ENCODE measurements around the gene PRDM10.
A peak's percentile ranks its signal among the peaks of the same experiment; 100 is the strongest.

Gene PRDM10

DNA sequence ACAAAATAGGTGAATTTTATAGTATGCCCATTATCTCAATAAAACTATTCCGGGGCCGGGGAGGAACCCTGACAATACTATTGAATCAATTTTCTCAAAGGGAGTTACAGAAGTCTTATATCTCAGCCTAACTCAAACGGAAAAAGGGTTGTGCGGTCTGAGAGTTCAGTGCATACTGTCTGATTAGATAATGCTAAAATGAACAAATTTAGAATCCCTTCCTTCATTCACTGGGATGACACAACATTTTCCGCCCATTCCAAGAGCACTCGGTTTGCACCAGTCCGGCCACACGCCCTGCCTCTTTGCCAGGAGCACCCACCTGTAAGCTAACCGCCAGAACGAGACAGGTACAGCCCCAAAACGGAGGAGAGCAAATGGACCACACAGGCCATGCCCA lies 57.3 kb downstream of the PRDM10 start:
- no peak for DNase-seq (ENCODE audit: low read depth)

DNA sequence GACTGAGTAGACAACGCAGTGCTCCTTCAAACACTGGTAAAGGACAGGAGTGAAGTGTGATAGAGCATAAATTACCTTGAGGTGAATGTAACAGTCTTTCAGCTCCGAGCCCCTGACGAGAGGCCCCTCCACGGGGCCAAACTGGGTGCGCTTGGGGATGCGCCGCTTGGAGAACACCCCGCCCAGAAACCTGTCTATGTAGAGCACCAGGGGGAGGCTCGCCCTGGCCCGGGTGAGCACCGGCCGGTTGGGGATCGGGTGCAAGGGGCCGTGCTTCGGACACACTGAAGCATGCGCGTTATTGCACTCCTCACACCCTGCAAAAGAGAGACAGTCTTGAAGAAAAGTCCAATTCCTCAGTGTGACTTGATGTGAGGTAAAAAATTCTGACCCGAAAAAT lies 57.9 kb downstream of the PRDM10 start:
- DNase-seq (ENCODE audit: low read depth): no peak

DNA sequence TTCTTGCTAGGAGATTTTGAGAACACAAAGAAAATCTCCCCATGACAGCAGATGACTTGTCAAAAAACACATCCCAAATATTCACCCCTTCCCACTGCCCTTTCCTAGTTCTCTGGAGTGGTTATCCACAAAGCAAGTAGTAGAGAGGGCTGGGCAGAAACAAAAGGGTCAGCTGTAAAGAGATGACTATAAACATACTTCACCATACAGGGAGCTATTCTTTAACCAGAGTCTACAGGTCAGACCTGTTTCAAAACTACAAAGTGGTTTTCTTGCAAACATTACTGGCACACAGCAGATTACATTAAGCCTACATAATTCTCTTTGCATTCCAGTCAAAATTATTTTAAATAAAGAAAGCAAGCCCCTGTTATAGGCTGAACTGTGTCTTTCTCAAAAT lies 59.6 kb downstream of the PRDM10 start:
- peak; percentile 22 for DNase-seq (ENCODE audit: low read depth)

DNA sequence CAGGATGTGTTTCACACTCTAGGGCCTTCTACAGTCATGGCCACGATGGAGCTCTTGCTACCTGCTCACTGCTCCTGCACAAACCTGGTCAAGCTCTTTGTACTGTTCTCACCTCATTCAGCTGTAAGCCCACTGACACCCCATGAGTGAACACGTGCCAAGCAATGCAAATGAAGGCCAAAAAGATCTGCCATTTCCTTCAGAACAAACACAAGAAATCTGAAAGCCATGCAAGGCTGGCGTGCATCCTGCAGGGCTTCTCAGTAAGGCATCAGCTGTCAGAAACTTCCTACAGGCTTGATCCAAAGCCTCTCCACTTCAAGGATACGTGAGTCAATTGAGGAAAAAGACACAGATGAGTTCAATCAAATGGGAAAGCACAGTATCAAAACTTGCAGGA lies 63.1 kb downstream of the PRDM10 start:
- no peak for DNase-seq (ENCODE audit: low read depth)

DNA sequence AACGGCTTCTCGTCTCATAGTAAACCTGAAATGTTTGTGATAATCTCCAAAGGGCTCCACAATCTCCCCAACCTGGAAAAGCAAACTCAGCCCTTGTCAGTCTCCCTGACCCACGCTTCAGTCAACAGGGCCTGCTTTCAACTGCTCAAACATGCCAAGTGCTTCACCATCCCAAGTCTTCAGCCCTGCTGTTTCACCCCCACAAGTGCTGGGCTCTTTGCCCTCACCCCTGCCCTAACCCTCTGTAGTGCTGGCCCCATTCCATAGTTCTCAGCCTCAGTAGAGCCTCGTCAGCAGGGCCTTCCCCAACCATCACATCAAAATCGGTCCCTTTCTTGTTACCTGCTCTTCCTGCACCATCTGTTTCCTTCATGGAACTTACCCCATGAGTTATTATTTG lies 63.9 kb downstream of the PRDM10 start:
- no peak for DNase-seq (ENCODE audit: low read depth)

DNA sequence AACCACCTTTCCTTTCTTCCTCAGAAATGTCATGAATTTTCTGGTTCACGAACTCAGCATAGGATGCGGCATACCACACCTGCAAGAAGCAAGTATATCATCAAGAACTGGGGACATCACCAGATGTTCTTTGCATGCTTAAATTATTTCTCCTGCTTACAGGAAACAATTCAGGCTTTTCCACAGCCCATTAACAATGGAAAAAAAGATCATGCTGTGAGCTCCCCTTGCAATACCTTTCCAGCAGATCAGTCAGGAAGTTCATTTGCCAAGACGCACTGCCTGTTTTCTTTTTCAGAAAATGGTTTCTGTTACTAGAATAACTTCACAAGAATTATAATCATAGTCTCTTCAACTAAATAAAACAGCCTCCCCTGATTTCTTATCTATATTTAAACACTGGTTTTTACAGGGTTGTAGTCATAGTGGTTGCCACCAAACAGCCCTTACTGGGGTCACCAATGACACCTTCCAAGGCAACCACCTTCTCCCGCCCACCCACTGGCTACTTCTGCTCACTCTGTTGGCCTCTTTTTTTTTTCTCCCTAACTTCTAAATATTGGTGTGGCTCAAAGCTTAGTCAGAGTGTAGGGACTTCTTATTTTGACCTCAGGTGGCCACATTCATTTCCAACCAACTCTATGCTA lies 64.9 kb downstream of the PRDM10 start:
- no peak for DNase-seq (ENCODE audit: low read depth)

DNA sequence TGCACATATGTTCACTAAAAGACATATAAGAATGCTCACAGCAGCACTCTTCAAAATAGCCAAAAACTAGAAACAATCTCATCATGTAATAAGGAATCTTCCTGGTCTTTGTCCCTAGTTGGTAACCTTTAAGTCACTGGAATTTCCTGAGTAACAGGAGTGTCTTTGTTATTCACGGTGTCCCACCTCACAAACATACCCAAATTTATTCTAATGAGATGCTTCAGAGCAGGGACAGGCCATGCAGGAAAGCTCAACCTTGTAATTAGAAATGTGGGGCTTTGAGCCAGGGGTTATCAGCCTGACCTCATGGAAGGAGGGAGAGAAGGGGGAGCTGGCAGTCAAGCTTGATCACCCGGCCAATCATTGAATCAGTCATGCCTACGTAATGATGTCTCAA lies 66.9 kb downstream of the PRDM10 start:
- DNase-seq (ENCODE audit: low read depth): no peak

DNA sequence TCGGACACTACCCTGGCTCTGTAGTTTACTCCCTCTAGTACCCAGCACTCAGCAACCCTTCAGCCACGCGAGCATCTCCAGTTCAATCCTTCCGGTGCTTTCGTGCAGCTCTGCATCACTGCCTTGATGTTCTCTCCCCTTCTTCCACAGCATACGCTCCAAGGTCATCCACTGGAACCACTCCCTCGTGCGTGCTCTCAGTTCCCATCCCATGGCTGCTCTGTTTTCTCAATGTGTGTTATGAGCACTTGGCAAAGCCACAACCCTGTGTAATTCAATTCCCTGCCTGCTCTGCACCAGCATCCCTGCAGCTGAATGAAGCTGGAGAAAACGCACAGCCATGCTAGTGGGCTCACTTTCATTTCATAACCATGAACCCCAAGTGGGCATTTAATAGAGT lies 68.7 kb downstream of the PRDM10 start:
- no peak for DNase-seq (ENCODE audit: low read depth)

DNA sequence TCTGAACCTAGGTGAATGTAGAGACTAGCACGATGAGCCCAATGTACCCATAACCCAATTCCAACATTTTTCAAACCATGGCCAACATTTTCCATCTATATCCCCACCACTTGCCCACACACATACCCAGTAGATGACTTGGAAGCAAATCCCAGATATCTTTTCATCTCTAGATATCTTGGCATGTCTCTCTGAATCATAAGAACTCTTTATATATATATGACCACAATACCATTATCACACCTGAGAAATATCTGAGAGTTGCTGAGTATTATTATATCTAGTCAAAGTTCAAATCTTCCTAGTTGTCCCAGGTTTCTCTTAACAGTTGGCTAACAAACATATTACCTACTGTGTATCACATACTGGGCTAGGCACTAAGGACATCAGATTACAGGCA lies 69.4 kb downstream of the PRDM10 start:
- DNase-seq (ENCODE audit: low read depth): no peak

DNA sequence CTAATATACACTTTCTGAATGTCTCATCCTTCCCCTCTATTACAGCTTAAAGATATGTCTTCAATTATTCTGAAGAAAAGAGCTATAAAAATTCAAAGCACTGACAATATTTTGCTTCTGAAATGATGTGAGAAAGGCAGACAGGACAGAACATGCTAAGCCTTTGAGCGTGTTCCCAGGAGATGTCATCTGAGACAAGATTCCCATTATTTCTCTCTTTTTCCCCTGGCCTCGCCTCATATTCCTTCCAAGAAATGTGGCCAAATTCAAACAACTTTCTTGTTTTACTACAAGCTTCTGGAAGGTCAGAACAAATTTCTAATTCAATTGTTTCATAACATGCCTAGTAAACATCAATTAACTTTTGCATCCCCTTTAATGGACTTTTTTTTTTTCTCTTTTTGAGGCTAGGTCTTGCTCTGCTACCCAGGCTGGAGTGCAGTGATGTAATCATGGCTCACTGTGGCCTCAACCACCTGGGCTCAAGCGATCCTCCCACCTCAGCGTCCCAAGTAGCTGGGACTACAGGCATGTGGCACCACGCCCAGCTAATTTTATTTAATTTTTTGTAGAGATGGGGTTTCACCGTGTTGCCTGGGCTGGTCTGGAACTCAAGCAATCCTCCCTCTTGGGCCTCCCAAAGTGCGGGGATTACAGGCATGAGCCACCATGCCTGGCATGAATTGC lies 70.1 kb downstream of the PRDM10 start:
- DNase-seq (ENCODE audit: low read depth): no peak

DNA sequence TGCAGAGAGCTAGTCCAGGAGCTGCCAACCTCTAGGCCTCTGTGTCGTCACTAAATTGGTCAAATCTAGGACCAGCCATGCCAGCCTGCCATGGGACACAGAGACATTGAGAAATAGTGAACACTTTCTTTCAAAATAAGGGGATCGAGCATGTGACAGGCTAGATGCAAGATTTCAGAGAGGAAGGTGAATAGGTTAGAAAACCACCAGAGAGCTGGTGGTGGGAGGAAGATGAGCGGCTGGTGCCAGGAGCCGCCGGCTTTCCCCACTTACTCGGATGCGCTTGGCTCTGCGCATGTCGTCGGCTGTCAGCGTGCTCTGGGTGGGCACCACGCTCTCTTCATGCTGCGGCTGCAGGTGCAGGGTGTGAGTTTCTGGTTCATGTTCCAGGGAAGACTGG lies 71.9 kb downstream of the PRDM10 start:
- DNase-seq (ENCODE audit: low read depth): no peak

DNA sequence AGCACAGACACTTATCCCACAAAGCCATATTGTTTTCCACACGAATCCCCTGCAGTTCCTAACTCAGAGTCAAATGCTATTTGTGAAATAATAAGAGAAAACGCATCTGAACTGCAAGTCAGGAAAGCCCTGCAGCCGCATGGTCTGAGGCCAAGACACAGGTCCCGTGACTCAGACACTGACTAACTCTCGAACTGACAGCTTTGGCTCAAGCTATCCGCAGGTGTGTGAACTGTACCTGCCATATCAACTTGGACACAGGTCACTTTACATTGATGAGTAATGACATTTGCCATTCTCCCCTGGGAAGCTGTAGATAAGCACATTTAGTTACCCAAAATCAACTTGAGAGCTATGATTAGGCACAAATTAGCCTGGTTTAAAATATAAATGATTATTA lies 72.3 kb downstream of the PRDM10 start:
- no peak for DNase-seq (ENCODE audit: low read depth)

DNA sequence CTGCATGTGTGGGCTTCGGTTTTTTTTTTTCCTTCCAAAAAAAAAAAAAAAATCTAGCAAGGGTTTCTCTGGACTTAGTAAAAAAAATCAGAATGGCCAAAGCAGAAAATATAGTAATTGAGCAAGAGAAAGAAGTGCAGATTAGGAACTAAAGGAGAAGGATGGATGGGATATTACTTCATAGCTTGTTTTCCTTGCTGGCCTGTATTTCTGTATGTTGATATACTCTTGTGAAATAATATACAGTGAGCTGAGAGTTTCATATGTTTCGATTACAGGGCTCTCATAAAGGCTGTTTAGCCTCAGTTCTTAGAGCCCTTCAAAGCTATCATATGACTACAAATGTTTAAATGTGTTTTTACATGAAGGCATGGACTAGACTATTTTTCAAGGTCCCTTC lies 72.9 kb downstream of the PRDM10 start:
- DNase-seq (ENCODE audit: low read depth): peak; percentile 29

DNA sequence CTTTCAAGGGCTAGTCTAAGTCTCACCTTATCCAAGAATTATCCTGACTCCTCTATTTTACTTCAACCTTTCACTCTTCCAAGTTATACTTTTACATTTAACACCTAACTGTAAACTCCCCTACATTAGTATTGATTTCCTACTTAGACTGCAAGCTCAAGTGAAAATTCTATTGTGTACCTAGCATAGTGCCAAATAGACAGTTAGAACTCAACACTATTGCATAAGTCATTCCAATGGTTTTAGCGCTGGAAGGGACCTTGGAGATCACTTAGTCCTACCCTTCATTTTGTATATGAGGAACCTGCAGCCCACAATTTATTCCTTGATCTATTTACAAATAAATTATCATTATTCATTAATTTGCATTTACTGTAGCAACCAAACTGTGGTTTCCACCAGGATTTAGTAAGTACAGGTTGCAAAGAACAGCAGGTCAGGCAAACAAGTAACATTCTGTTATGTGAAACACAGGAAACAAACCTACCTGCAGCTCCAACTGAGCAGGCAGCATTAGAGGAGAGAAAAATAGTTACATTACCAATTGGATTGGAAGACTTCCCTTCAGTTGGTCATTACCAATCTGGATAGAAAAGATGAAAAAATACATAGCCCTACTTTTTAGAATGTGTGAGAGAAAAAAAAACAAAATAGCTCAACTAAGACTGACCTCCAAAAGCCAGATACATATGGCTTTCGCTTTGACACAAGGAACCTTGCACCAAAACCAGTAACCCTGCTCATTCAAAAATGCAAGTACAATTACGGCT lies 73.5 kb downstream of the PRDM10 start:
- no peak for DNase-seq (ENCODE audit: low read depth)

DNA sequence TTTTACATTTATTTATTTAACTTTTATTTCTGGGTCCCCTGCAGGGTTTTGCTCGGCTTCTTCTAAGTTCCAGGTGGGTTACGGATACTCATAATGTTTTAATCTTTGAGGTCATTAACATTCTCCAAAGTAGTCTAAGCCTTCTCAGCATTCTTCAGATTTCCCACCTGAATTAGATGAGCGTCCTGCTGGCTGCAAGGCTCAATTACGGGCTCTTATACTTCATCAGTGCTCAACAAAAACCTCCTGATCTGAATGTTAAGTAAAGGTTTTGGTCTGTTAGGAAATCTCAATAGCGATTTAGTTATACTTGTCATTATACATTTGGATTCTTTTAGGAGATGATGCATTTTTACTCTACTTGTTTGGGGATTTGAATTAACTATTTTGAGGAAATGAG lies 80.0 kb downstream of the PRDM10 start:
- DNase-seq (ENCODE audit: low read depth): no peak

DNA sequence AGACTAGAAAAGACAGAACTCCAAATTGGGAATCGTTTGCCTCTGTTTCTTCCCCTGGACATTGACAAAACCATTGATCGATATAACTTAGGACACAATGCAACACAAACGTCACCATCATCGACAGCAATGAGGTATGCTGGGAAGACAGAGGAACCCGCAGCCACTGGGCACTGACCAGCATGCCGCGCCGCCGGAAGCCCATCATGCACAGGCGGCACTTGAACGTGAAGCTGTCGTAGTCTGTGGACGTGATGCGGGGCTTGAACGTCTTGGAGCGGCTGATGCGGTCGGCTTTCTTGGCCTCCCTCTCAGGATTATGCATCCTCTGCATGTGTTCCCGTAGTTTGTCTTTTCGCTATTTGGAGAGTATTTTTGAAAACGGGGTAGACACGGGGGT lies 84.3 kb downstream of the PRDM10 start:
- no peak for DNase-seq (ENCODE audit: low read depth)

DNA sequence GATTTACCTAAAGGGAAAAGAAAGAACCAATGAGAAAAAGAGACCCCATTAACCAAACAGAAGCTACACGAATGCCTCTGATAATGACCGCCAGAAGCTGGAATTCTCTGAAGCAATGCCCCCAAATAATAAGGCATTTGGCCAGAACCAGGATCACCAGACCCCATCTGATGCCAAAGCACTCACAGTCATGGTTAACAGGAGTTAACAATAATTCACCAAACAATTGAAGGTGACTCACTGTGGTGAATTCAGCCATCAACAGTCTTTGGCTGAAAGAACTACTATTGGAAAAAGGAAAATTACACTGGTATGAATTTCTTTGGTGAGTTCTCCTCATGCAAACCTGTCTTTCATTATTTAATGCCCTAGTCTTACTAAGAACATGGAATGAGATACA lies 85.4 kb downstream of the PRDM10 start:
- DNase-seq (ENCODE audit: low read depth): no peak

DNA sequence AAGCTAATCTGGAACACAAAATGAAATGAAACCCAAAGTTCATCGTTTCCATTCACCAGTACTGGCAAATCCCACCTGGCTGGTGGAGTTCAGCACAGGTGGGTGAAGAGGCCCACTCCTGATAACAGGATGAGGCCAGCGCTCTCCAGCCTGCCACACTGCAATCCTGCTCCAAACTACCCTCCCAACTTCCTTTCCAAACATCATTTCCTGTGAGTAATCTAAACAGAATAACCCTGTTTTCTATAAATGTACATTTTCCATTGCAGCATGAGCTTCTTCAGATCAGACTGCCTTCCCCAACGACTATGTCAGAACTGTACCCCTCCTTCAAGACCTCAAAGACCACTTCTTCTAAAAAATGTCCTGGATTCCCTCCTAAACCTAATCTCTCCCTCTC lies 91.3 kb downstream of the PRDM10 start:
- peak; percentile 15 for DNase-seq (ENCODE audit: low read depth)

DNA sequence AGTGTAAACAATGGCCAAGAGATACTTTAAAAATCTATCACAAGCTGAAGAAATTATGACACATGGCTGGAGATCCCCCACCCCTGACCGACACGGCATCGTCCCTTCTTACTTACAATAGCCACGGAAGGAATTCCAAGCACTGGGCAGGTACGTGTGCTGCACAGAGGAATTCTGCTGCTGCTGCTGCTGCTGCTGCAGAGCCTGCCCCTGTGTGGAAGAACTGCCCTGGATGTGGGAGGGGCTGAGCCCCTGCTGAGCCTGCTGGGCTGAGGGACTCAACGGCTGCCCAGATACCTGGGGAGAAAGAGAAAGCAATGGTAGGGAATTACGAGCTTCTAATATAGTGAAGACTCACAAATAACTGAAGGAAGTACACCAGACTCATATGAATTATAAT lies 92.3 kb downstream of the PRDM10 start:
- no peak for DNase-seq (ENCODE audit: low read depth)

DNA sequence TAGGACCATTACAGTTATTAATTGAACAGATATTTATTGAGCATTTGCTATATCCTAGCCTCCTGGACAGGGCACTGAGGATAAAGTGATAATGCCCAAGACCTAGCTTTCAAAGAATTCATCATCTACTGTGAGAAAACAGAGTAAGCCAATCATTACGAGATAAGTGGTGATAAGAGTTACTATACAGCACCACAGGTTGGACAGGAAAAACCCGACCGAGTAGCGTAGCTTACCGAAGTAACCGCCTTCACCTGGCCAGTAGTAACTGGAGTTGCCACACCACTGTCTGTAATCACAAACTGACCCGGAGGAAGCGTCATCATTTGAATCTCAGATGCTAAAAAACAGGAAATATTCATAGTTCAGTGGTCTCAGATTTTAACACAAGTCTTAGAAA lies 97.2 kb downstream of the PRDM10 start:
- DNase-seq (ENCODE audit: low read depth): no peak

DNA sequence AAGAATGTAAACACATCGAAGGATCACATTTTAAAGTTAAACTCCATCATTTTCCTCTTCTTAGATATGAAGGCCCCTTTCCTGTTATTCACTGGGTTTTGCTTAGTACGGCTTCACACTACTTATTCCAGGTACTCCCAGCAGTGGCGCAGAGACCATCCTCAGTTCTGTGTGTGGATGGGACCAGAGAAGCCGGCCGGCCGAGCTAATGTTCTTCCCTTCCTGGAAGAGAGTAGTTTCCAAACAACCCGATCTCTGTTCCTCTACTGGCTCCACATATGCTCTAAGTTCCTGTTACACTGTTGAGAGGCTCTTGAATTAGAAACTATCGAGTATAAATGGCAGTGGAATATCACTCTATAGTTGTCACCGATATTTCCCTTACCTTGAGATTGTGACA lies 106.6 kb downstream of the PRDM10 start:
- DNase-seq (ENCODE audit: low read depth): peak; percentile 2

DNA sequence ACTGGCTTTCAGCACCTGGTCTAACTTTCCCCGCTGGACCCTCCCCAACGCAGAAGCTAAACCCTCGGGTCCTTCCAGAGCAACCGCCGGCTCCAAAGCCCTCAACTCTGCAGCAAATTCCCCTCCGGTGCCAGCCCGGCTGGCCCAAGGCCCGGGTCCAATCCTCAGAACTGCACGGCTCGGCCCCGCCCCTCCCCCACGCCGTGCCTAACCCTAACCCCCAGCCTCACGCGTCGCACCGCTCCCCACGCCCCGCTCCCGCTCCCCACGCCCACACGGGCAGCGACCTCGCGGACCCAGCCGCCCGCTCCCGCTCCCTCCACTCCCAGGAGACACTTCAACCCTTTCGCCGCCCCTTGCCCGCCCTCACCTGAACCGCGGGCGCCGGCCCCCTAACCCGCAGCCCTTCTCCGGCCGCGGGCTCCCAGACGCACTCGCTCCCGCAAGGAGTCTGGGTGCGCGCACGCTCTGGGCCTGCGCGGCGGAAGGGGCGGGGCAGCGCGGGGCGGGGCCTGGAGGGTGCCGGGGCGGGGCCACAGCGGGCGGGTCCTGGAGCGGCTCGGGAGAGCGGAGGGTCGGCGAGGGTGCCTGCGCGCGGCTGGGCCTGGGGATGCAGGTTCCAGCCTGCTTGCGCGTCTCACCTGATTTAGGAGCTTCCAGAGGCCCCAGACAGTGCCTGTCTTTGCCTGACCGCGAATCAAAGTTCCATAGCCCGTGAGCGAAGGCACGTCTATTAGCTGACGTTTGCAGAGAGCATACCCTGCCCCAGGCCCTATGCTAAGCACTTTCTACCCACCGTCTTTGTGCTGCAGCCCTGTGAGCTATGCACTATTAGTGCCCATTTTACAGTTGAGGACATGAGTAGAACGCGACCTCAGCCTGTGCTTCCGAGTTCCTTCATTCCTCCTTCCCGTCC lies 107.3 kb downstream of the PRDM10 start, which contains the start of gene NFRKB:
NFRKB (minus strand) TSS at position 453 of the 916 bp plus-strand sequence. CDS start 2,729 bp downstream, outside the sequence.
- peak; percentile 38 for DNase-seq (ENCODE audit: low read depth)
